ENCODE results near the gene EIF3L.

EIF3L gene

DNA sequence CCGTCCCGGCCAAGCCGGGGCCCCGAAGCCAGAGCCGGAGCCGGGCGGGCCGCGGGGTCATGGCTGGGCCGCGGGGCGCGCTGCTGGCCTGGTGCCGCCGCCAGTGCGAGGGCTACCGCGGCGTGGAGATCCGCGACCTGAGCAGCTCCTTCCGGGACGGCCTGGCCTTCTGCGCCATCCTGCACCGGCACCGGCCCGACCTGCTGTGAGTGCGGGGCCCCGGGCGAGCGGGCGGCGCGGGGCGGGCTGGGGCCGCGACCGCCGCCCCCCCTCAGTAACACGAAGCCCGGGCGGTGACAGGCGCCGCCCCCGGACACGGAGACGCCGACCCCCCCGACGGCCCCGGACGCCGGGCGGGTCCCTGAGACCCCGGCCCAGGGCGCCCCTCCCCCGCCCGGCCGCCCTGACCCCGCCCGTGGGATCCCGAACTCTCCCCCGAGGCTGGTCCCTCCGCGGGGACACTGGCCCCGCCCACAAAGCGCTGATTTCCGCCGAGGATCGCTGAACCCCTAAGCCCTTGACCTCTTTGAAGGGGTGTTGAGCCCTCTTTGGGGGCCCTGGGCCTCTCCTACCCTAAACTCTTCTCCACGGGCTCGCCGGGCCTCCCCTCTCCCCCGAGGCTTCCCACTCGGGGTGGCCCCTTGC lies 57.3 kb downstream of the EIF3L start:
- no peak for DNase-seq

DNA sequence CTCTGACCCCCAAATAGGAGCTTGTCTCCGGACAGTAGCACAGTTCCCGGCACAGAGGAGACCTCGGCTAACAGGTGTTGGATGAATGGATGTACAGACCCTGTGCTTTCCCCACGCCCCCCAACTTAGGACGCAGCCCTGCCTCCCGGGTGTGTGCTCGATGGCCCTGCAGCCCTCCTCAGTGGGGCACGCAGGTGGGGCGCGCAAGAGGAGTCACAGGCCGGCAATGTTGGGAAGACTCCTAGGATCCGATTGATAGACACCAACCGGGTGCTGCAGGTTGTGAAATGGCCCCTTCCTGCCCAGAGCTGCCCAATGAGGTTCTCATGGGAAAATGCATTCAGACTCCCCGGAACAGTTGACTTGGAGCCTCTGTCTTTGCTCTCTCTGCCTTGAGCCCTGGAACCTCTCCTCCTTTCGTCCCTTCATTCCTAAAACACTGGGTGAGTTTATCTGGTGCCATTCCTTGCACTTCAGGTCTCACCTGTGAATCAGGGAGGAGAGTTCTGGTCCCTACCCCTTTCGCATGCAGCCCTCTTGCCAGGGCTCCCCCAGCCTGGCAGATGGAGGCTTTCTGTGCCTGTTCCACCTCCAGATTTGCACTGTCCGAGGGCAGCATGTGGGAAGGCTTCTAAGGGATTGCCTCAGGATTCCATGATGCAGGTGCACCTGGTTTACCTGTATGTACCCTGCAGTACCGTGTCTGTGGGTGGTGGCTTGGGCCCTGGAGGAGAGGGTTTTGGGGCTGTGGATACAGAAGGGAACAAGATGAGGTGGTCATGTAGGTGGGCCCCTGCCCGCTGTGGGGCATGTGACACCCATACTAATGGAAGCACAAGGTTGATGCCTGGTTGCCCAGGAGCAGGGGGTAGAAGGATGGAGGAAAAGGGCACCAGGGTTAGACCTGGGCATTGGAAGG lies 58.1 kb downstream of the EIF3L start:
- peak; percentile 43 for DNase-seq

GRCh38 chr22:37909766-37910165 lies 60.5 kb downstream of the EIF3L start:
- DNase-seq, result no peak

DNA sequence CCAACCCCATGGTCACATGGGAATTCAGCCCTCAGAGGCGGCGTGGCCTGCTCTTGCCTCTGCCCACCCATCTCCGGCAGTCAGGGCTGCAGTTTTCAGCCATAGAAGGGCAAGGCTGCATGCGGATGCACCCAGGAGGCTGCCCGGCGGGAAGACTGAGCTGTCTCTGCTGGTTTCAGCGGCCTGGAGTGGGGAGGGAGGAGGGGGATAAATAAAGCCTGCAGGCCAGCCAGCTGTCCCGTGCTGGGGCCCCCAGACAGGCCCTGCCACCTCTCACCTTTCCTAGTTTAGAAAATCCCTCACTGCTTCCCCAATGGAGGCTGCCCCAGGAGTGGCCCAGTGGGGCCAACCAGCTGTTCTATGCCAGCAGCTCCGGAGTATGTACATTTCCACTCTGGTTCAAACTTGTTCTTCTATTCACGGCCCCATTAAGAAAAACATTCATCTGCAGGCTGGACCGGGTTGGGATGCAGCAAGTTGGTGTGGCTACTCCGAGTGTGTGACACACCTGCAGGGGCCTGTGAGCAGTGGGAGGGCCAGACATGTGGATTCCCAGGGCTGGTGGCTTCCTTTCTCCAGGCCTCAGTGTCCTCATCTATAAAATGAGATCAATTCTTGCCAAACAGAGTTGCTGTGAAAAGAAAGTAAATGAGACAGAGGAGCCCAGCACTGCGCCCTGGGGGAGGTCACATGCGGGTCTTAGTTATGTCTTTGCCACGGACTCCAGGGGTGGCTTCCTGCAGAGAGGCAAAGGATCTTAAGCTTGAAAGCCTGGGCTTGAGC lies 61.9 kb downstream of the EIF3L start:
- peak; percentile 31 for DNase-seq

DNA sequence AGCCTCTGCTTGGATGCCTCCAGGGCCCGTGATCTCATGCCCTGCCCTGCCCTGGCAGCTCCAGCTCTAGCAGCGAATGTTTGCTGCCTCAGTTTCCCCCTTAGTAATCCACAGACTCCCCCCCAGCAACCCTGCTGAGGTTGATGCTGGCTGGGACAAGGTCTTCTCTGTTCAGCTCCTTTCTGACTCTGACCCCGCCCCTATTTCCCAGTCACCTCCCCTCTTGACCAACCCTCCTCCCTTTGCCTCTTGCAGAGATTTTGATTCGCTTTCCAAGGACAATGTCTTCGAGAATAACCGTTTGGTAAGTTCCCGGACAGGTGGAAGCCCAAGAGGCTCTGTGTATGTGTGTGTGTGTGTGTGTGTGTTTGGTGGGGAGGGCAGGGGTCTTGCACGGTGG lies 62.5 kb downstream of the EIF3L start:
- DNase-seq, result no peak

DNA sequence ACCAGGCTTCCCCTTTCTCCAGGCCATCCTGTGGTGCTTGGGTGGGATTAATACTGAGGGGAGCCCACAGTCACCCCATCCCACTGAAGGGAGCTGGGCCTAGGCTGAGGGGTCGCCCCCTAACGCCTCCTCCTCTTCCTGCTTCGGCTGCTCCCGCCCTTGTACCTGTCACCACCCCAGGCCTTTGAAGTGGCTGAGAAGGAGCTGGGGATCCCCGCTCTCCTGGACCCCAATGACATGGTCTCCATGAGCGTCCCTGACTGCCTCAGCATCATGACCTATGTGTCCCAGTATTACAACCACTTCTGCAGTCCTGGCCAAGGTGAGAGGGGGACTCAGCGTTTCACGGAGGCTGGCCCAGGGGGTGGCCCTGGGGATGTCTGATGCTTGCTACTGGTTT lies 63.0 kb downstream of the EIF3L start:
- DNase-seq, result no peak

DNA sequence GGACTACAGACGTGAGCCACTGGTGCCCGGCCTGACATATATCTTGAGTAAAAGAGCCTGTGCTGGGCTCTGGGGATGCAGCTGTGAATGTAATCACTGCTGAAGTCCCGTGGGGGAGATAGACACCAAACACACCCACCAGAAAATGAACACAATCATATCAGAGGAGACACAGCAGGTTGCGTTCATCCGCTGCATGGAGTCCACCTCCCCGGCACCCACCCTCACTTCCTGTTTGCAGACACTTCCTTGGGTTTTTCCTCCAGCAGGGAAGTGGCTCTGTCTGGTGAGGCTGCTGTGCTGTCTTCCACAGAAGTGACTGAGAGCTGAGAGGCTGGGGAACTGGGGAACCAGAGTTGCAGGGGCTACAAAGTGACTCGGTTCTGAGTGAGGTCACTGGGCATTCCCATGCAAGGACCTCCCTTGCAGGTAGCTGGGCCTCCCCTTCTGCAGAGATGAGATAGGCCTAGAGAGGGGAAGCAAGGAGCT lies 64.1 kb downstream of the EIF3L start:
- DNase-seq, result no peak

GRCh38 chr22:37916311-37916710 lies 67.1 kb downstream of the EIF3L start:
- DNase-seq, result no peak

GRCh38 chr22:37917874-37918548 lies 68.8 kb downstream of the EIF3L start:
- no peak for DNase-seq

DNA sequence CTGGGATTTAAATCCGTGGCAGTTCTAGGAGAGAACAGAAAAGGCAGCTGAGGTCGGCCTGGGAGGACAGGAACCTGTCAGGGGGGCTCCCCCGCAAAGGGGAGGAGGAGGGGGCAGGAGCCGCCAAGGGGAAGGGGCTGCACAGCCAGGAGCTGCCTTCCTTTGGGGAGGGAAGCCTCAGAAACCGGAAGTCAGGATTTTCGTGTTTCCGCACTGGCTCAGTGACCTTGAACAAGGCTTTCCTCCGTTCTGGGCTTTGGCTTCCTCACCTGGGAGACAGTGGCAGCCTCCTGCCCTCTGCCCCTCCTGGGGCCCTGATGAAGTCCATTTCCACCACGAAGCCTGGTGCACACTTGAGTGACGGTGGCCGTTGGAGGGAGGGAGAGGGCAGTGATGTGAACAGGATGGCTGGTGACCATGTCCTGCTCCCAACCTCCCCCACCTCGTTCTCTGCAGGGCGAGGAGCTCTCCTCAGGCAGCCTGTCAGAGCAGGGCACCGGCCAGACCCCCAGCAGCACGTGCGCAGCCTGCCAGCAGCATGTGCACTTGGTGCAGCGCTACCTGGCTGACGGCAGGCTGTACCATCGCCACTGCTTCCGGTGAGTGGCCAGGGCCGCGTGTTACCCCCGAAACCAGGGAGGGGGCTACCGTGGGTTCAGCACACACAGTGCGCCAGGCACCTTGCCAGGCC lies 69.5 kb downstream of the EIF3L start:
- no peak for DNase-seq

DNA sequence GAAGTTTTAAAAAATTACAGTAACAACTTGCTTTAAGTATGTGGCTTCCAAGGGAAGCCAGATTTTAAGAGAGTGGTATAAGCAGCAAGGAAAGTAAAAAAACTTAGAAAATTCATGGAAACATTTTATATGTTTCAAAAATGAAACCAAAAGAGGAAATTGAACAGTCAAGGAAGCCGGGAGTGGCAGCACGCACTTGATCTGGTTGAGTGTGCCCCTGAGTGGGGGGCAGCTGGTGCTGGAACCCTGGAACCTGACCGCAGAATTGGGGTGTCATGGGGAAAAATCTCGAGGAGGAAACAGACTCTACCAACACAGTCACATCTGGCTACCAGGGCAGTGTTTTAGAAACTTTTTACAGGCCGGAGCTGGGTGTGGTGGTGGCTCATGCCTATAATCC lies 70.9 kb downstream of the EIF3L start:
- no peak for DNase-seq

DNA sequence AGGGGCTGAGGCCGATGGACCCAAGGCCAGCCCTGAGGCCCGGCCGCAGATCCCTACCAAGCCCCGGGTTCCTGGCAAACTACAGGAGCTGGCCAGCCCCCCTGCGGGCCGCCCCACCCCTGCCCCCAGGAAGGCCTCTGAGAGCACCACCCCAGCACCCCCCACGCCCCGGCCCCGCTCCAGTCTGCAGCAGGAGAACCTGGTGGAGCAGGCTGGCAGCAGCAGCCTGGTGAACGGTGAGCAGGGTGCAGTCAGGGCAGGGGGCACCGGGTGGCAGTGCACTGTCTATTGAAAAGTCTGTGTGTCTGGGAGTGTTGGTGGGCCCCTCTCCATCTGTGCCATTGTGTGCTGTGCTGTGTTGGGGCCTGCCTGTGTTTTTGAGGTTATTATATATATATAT lies 73.0 kb downstream of the EIF3L start:
- DNase-seq, result peak; percentile 73

GRCh38 chr22:37923927-37924326 lies 74.7 kb downstream of the EIF3L start:
- DNase-seq, result no peak

DNA sequence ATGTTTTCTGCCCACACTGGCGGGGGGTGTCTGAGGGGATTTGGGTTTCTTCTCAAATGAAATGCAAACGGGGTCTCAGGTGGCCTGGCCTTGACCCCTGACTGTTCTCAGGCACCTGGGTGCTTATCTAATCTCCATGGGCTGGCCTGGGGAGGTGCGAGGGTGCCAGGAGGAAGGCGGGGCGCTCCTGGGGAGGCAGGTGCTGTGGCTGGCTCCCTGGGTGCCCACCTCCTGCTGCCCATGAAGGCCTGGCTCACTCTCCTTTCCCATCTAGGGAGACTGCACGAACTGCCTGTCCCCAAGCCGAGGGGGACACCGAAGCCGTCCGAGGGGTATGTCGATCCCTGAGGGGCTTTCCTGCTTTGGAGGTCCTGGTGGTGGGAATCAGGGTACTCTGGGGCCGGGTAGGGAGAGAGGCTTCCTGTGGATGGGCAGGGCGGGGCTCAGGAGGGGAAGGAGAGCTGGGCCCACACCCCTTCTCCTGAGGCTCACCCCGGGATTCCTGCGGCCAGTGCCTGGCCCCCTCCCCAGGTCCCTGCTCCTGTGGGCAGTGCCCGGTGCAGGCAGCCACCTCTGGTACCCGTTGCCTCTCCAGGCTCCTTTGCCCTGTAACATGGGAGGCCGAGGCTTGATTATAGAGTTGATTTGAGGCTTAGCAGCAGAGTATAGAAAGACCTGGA lies 75.3 kb downstream of the EIF3L start:
- DNase-seq, result no peak

DNA sequence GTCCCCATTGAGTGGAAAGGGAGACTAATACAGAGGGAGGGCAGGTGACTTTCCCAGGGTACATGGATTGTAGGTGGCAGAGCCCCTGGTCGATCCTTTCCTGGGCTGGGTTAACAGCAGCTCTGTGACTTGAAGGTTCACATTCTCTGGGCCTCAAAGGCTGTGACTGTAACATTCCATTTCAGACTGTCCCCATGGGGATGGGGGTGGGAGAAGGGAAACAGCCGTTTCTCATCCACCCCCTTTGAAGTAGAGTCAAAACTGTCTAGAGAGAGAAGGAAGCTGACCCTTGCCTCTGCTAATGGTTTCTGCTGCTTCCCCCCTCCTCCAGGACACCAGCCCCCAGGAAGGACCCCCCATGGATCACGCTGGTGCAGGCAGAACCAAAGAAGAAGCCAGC lies 76.1 kb downstream of the EIF3L start:
- no peak for DNase-seq

- DNase-seq, result no peak
Measured at GRCh38 chr22:37925767-37926166, 76.5 kb downstream of the EIF3L start.

GRCh38 chr22:37926358-37926757 lies 77.1 kb downstream of the EIF3L start:
- no peak for DNase-seq

GRCh38 chr22:37926771-37927636 lies 77.8 kb downstream of the EIF3L start:
- no peak for DNase-seq

DNA sequence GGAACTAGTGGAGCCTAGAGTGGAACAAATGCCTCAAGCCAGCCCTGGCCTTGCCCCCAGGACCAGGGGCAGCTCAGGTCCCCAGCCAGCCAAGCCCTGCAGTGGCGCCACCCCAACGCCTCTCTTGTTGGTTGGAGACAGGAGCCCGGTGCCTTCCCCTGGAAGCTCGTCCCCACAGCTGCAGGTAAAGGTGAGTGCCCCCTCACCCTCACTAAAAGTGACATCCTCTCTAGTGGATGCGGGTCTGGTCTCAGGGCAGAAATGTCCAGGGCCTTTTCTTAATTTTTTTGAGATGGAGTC lies 78.4 kb downstream of the EIF3L start:
- DNase-seq, result no peak

DNA sequence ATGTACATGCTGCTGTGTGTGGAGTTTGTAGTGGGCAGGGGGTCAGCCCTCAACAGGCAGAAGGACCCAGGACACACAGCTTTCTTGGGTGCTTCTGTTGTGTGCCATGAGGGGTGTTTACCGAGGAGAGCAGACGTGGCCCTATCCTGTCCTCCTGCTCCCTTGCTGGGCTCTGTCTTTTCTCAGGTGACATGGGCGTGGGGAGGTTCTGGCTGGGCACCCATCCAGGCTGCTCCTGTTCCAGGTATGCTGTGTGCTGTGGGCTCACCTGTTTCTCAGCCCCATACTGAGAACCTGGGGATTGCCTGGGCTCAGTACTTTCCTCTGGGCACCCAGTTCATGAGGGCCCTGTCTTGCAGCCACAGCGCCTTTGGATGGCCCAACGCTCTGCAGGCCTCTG lies 80.2 kb downstream of the EIF3L start:
- no peak for DNase-seq
